Ishikawa (cell line): Measurements from ENCODE around the gene MAMLD1.

Source experiments
- CEBPB ChIP-seq: IDR thresholded peaks from 2 replicates; pipeline ENCODE4 v1.6.1; 2012
- CREB1 ChIP-seq: IDR thresholded peaks from 2 replicates; pipeline ENCODE4 v1.6.1; 2012; ENCODE audit warnings: low read depth
- EGR1 ChIP-seq: IDR thresholded peaks from 2 replicates; pipeline ENCODE4 v1.6.1; 2012
- EP300 ChIP-seq: IDR thresholded peaks from 2 replicates; pipeline ENCODE4 v1.6.1; 2012; ENCODE audit warnings: borderline replicate concordance
- FOXM1 ChIP-seq: IDR thresholded peaks from 2 replicates; pipeline ENCODE4 v1.6.1; 2012; ENCODE audit warnings: low read depth, borderline replicate concordance
- MAX ChIP-seq: IDR thresholded peaks from 2 replicates; pipeline ENCODE4 v1.6.1; 2012
- NFIC ChIP-seq: IDR thresholded peaks from 2 replicates; pipeline ENCODE4 v1.6.1; 2012
- RAD21 ChIP-seq: IDR thresholded peaks from 2 replicates; pipeline ENCODE4 v1.6.1; 2012; ENCODE audit warnings: low read depth
- REST ChIP-seq: IDR thresholded peaks from 2 replicates; pipeline ENCODE4 v1.6.1; 2012; ENCODE audit warnings: low read depth, mild to moderate bottlenecking
- TAF1 ChIP-seq: IDR thresholded peaks from 2 replicates; pipeline ENCODE4 v1.6.1; 2012; ENCODE audit warnings: low read depth, mild to moderate bottlenecking
- TCF12 ChIP-seq: IDR thresholded peaks from 2 replicates; pipeline ENCODE4 v1.6.1; 2012; ENCODE audit warnings: low read depth
- TEAD4 ChIP-seq: IDR thresholded peaks from 2 replicates; pipeline ENCODE4 v1.6.1; 2012
- USF1 ChIP-seq: IDR thresholded peaks from 2 replicates; pipeline ENCODE4 v1.6.1; 2012
- YY1 ChIP-seq: IDR thresholded peaks from 2 replicates; pipeline ENCODE4 v1.6.1; 2012; ENCODE audit warnings: low read depth
- ZBTB7A ChIP-seq: IDR thresholded peaks from 2 replicates; pipeline ENCODE4 v1.6.1; 2012; ENCODE audit warnings: low read depth

MAMLD1 gene

DNA sequence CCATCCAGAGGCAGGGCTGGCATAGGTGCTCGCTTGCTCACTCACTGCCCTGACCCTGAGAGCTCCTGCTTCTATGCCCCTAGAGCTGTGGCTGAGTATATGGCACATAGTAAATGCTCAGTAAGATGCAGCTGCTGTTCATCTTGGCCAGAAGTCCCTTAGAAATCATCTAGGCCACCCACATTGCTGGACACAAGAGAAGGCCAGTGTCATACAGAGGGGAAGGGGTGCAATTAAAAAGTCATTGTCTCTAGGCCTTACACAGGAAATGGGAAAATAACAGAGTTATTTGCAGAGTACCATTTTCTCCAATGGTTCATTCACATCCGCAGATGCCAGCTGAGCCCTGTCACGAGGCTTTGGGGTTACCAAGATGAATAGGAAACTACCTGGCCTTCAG is 88.8 kb downstream of the MAMLD1 start:
- TF ChIP-seq USF1 (no peak), MAX (no peak), CREB1 (no peak), TAF1 (no peak)

GRCh38 chrX:150454083-150454482 is 91.0 kb downstream of the MAMLD1 start:
- TF ChIP-seq CEBPB = no peak
- TF ChIP-seq RAD21 = no peak
- no peak for TF ChIP-seq CREB1
- TF ChIP-seq TCF12 = no peak
- no peak for TF ChIP-seq FOXM1

- TF ChIP-seq RAD21 = no peak
- no peak for TF ChIP-seq NFIC
- TF ChIP-seq TEAD4 = no peak
- no peak for TF ChIP-seq TAF1
- no peak for TF ChIP-seq TCF12
- TF ChIP-seq USF1 = no peak
- no peak for TF ChIP-seq MAX
- no peak for TF ChIP-seq FOXM1
- no peak for TF ChIP-seq YY1
- no peak for TF ChIP-seq REST
- no peak for TF ChIP-seq EGR1
Observed at GRCh38 chrX:150454508-150455214, 91.5 kb downstream of the MAMLD1 start.

DNA sequence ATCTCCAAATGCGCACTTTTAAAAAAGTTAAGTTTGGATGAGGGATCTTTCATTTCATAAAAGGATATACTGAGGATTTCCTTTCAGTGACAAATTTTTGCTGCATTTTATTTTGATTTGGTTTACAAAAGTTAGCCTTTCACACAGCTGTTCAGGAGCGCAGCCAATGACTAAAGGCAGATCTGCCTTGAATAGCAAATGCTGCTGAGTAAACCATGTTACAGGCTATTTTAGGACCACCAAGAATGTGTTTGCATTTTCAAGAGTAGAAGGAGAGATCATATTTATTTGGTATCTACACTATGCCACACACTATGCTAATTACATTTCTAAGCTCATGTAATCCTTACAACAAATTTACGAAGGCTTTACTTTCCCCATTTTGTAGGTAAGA is 92.1 kb downstream of the MAMLD1 start:
- TF ChIP-seq EGR1 = no peak
- no peak for TF ChIP-seq RAD21
- TF ChIP-seq EP300 = no peak
- no peak for TF ChIP-seq CREB1
- TF ChIP-seq CEBPB = no peak
- TF ChIP-seq FOXM1 = no peak
- TF ChIP-seq YY1 = no peak

GRCh38 chrX:150456466-150456865 is 93.3 kb downstream of the MAMLD1 start:
- TF ChIP-seq TEAD4 = no peak
- no peak for TF ChIP-seq TAF1
- no peak for TF ChIP-seq CEBPB
- no peak for TF ChIP-seq RAD21
- TF ChIP-seq ZBTB7A = no peak
- no peak for TF ChIP-seq NFIC
- TF ChIP-seq CREB1 = no peak
- no peak for TF ChIP-seq YY1
- no peak for TF ChIP-seq USF1
- TF ChIP-seq MAX = no peak
- no peak for TF ChIP-seq REST

DNA sequence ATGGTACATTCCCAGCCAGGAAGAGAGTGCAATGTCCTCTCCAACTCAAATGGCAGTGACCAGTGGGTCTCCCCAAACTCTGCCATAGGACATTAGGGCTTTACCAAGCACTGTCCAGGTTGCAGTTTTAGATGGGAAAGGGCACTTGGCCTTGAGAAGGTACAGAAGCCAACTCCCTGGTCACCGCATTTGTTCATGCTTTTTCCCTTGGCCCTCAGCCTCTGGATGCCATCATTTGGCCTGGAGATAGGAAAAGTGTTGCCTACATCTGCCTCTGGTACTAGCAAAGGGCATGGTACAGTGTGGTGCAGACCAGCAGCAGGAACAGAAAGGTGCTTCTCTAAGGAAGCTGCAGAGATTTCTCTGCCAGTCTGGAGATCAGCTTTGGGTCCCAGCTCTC is 93.8 kb downstream of the MAMLD1 start:
- no peak for TF ChIP-seq TCF12
- TF ChIP-seq YY1 = no peak
- TF ChIP-seq USF1 = no peak
